ENCODE results near the gene COL9A3. TPM values are rescaled to one million over a fixed set of nuclear protein-coding genes. Genes with fewer than 3 reads are reported as not detected.

Gene COL9A3
- total RNA-seq, 2 experiments from 2014 or later = not detected

DNA sequence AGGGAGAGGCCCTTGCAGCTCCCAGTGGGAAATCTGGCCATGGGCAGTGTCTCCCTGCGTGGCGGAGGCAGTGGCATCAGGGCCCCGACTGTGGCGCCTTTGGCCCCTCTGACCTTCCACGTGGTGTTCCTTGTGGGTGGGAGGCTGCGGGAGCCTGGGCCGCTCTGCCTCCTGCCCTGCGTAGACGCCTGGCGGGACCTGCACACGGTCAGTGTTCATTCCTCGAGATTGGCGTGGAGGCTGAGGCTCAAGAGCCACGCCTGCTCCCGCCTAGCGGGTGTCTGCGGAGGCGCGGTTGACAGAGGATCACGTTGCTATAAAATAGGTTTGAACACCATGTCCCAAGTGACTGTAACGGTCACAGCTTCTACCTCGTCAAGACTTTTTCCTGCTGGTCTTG lies 14.0 kb downstream of the COL9A3 start:
- H3K27ac Mint-ChIP-seq = no peak overlapping the region
- H3K36me3 Mint-ChIP-seq (ENCODE audit: low read depth) = no peaks in the 10 kb centered on the region
- no peaks in the 10 kb centered on the region for H3K27me3 Mint-ChIP-seq
- intact Hi-C loops (cut with DNase I, micrococcal nuclease) = no loop called here
- peaks cover 14% of the 10 kb centered on the region for H3K4me1 Mint-ChIP-seq (ENCODE audit: low read depth)
- ChIA-PET POLR2A (no interaction called here), CTCF (no interaction called here)
- H3K9me3 Mint-ChIP-seq = no peaks in the 10 kb centered on the region
- DNase-seq (peak in 1 of 14 experiments; percentile 20), ATAC-seq (ENCODE audit: poor library complexity) (no peak)
- Histone ChIP-seq H3K27ac (ENCODE audit: low read depth in 1 of 2, low read length in 2 of 2) (no peak overlapping the region), H3K4me1 (ENCODE audit: insufficient read depth, low read length) (peaks cover 8% of the 10 kb centered on the region), H3K9me3 (ENCODE audit: control insufficient read depth in 1 of 2, insufficient read depth in 1 of 2, low read length in 2 of 2) (no peaks in the 10 kb centered on the region), H3K36me3 (ENCODE audit: insufficient read depth, low read length) (no peaks in the 10 kb centered on the region), H3K4me3 (ENCODE audit: low read length) (no peak overlapping the region), H3K27me3 (ENCODE audit: control insufficient read depth in 1 of 2, insufficient read depth in 2 of 2, low read length in 2 of 2) (no peaks in the 10 kb centered on the region)
- H3K4me3 Mint-ChIP-seq = no peak overlapping the region
- TF ChIP-seq, protein P1, sequence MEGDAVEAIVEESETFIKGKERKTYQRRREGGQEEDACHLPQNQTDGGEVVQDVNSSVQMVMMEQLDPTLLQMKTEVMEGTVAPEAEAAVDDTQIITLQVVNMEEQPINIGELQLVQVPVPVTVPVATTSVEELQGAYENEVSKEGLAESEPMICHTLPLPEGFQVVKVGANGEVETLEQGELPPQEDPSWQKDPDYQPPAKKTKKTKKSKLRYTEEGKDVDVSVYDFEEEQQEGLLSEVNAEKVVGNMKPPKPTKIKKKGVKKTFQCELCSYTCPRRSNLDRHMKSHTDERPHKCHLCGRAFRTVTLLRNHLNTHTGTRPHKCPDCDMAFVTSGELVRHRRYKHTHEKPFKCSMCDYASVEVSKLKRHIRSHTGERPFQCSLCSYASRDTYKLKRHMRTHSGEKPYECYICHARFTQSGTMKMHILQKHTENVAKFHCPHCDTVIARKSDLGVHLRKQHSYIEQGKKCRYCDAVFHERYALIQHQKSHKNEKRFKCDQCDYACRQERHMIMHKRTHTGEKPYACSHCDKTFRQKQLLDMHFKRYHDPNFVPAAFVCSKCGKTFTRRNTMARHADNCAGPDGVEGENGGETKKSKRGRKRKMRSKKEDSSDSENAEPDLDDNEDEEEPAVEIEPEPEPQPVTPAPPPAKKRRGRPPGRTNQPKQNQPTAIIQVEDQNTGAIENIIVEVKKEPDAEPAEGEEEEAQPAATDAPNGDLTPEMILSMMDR (IDR thresholded peaks at IDR 0.05) = no peak

DNA sequence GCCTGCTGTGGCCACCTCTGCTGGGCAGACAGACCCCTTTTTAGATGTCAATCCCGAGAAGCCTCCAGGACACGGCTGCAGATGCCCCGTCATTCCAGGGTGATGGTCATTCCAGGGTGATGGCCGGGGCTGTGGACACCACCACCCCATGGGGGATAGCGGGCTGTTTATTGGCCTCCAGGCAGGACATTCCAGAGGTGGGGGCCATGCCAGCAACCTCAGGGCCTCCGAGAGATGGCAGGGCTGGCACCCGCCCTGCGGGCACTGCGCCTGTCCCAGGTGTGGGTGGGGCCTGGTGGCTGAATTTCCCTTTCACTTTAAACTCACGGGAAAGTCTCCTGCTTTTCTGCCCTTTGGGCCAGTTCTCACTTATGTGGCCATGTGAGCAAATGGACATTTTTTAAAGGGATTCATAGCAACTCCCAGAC lies 14.5 kb downstream of the COL9A3 start:
- H3K27me3 Mint-ChIP-seq = no peaks in the 10 kb centered on the region
- no peaks in the 10 kb centered on the region for H3K36me3 ChIP-seq (ENCODE audit: insufficient read depth, low read length)
- H3K27ac Mint-ChIP-seq = no peak overlapping the region
- peaks cover 8% of the 10 kb centered on the region for H3K4me1 ChIP-seq (ENCODE audit: insufficient read depth, low read length)
- no peaks in the 10 kb centered on the region for H3K27me3 ChIP-seq (ENCODE audit: control insufficient read depth in 1 of 2, insufficient read depth in 2 of 2, low read length in 2 of 2)
- no peak for ATAC-seq (ENCODE audit: poor library complexity)
- ChIA-PET POLR2A (no interaction called here), CTCF (no interaction called here)
- no peak for DNase-seq
- intact Hi-C loops (cut with DNase I, micrococcal nuclease) = no loop called here
- H3K36me3 Mint-ChIP-seq (ENCODE audit: low read depth) = no peaks in the 10 kb centered on the region
- H3K4me3 ChIP-seq (ENCODE audit: low read length) = no peak overlapping the region
- H3K27ac ChIP-seq (ENCODE audit: low read depth in 1 of 2, low read length in 2 of 2) = no peak overlapping the region
- H3K9me3 Mint-ChIP-seq = no peaks in the 10 kb centered on the region
- no peaks in the 10 kb centered on the region for H3K9me3 ChIP-seq (ENCODE audit: control insufficient read depth in 1 of 2, insufficient read depth in 1 of 2, low read length in 2 of 2)
- peaks cover 14% of the 10 kb centered on the region for H3K4me1 Mint-ChIP-seq (ENCODE audit: low read depth)
- no peak overlapping the region for H3K4me3 Mint-ChIP-seq
- TF ChIP-seq, protein P1 (IDR thresholded peaks at IDR 0.05) = no peak

DNA sequence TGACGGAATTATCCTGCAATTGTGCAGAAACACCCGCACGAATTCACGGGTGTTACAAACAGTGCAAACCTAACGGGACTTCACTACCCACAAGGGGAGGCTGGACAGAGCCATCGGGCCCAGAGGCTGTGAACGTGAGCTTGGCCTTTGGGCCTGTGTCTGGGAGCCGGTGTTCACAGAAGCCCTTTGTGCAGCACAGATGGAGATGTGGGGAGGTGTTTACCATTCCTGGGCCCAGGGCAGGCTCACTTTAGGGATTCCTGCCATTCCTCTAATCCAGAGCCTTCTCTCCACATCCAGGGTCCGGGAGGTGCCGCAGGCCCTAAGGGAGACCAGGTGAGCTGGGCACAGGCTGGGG lies 15.0 kb downstream of the COL9A3 start:
- Mint-ChIP-seq H3K36me3 (ENCODE audit: low read depth) (no peaks in the 10 kb centered on the region), H3K9me3 (no peaks in the 10 kb centered on the region), H3K4me3 (no peak overlapping the region), H3K27ac (no peak overlapping the region), H3K27me3 (no peaks in the 10 kb centered on the region), H3K4me1 (ENCODE audit: low read depth) (peaks cover 14% of the 10 kb centered on the region)
- peak in 1 of 14 experiments; percentile 14 for DNase-seq
- Histone ChIP-seq H3K9me3 (ENCODE audit: control insufficient read depth in 1 of 2, insufficient read depth in 1 of 2, low read length in 2 of 2) (no peaks in the 10 kb centered on the region), H3K27ac (ENCODE audit: low read depth in 1 of 2, low read length in 2 of 2) (no peak overlapping the region), H3K36me3 (ENCODE audit: insufficient read depth, low read length) (no peaks in the 10 kb centered on the region), H3K27me3 (ENCODE audit: control insufficient read depth in 1 of 2, insufficient read depth in 2 of 2, low read length in 2 of 2) (no peaks in the 10 kb centered on the region), H3K4me3 (ENCODE audit: low read length) (no peak overlapping the region), H3K4me1 (ENCODE audit: insufficient read depth, low read length) (peaks cover 8% of the 10 kb centered on the region)
- TF ChIP-seq, protein P1 (IDR thresholded peaks at IDR 0.05) = no peak
- intact Hi-C loops (cut with DNase I, micrococcal nuclease) = no loop called here
- CTCF ChIA-PET = no interaction called here
- ATAC-seq (ENCODE audit: poor library complexity) = no peak
- POLR2A ChIA-PET = no interaction called here
